ENCODE measurements around the gene CTSA. TPM values are rescaled to one million over a fixed set of nuclear protein-coding genes. Genes with fewer than 3 reads are reported as not detected.

Gene CTSA
- polyA plus RNA-seq, 1 donor from 2014 or later = 107 TPM

DNA sequence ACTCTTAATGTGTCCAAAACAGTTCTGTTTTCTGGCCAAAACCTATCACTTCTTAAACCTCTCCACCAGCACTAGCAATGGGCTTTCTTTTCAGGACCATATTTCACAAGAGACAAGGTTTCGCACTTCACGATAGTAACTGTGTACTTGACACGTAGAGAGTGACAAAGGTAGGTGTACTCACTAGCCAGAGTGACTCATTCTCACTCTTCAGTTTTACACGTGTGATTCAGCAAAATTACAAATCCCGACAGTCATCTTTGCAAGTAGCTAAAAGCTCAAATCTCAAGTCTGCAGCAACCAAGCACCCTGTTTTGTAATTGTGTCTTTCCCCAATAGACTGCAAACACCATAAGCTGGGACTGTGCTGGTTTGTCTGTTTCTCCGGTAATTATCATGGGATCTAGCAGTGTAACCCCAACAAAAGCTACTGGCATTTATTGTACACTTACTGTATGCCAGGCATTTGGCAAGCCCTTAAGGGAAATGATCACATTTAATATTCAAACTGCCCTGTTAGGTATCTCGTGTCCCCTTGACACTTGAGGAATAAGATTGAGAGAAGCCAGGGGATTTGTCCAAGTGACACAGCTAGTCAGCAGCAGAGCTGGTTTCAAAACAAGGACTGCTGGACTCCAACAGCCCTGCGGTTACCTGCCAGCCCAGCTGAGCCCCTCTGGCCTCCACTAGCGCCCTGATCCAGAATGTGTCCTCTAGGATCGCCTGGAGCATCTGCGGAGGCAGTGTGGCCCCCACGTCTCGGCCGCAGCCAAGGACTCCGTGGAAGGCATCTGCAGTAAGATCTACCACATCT is 53.2 kb downstream of the CTSA start:
- peaks cover 0 to 4% (median 3%) of the 10 kb centered on the region in 3 donors for H3K4me1 Mint-ChIP-seq

DNA sequence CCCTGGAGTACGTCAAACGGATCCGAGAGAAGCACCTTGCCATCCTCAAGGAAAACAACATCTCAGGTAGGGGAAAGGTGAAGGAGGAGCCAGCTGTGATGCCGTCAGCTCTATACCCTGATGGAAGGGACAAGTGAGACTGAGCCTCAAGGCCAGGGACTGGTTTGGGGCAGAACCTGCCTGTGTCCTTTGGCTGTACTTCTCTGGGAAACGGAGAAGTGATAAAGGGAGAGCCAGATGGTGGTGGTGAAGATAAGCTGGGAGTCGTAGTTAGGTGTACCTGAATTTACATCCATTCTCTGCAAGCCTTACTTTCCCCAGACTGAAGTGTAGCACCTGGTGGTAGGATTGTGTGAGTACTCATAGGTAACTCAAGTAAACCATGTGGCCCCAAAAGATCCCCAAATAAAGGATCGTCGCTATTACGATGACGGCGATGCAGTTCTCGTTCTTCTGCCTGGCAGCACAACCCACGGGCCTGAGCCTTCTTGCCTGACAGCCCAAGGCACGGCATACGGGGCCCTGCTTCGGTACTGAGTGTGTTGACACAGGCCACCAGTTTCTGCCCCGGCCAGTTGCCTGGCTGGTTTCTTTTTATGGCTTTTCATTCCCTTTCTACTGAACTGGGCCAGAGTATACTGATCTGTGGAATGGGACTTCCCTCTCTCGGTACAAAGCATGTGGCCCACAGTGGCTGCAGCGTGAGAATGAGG is 54.0 kb downstream of the CTSA start:
- Mint-ChIP-seq H3K4me3 (peak overlapping the region in 1 of 4 donors; percentile 7), H3K36me3 (no peaks in the 10 kb centered on the region), H3K4me1 (peaks cover 0 to 3% (median 2%) of the 10 kb centered on the region in 3 donors), H3K9me3 (no peaks in the 10 kb centered on the region), H3K27ac (peak overlapping the region in 1 of 3 donors; percentile 42), H3K27me3 (no peaks in the 10 kb centered on the region)

More for the DNA sequence above, 53.2 kb downstream of the CTSA start:
- H3K27ac Mint-ChIP-seq = peak overlapping the region in 2 of 3 donors; percentile 42 to 57
- no peaks in the 10 kb centered on the region for H3K27me3 Mint-ChIP-seq
- no peaks in the 10 kb centered on the region for H3K36me3 Mint-ChIP-seq
- no peak overlapping the region for H3K4me3 Mint-ChIP-seq
- no peaks in the 10 kb centered on the region for H3K9me3 Mint-ChIP-seq

DNA sequence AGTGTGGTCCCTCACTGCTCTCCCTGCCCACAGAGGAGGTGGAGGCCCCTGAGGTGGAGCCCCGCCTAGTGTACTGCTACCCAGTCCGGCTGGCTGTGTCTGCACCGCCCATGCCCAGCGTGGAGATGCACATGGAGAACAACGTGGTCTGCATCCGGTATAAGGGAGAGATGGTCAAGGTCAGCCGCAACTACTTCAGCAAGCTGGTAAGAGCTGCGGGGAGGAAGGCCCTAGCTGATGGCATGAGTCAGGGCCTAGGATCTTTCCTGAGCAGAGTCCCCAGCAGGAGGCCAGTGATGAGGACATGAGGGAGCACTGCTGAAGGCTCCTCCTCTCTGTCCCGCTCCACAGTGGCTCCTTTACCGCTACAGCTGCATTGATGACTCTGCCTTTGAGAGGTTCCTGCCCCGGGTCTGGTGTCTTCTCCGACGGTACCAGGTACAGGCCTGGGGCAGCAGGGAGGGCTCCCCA is 54.6 kb downstream of the CTSA start:
- H3K27ac Mint-ChIP-seq = no peak overlapping the region
- no peaks in the 10 kb centered on the region for H3K36me3 Mint-ChIP-seq
- peaks cover 0 to 3% (median 2%) of the 10 kb centered on the region in 3 donors for H3K4me1 Mint-ChIP-seq
- no peaks in the 10 kb centered on the region for H3K9me3 Mint-ChIP-seq
- H3K27me3 Mint-ChIP-seq = no peaks in the 10 kb centered on the region
- H3K4me3 Mint-ChIP-seq = peak overlapping the region in 2 of 4 donors; percentile 7 to 72

DNA sequence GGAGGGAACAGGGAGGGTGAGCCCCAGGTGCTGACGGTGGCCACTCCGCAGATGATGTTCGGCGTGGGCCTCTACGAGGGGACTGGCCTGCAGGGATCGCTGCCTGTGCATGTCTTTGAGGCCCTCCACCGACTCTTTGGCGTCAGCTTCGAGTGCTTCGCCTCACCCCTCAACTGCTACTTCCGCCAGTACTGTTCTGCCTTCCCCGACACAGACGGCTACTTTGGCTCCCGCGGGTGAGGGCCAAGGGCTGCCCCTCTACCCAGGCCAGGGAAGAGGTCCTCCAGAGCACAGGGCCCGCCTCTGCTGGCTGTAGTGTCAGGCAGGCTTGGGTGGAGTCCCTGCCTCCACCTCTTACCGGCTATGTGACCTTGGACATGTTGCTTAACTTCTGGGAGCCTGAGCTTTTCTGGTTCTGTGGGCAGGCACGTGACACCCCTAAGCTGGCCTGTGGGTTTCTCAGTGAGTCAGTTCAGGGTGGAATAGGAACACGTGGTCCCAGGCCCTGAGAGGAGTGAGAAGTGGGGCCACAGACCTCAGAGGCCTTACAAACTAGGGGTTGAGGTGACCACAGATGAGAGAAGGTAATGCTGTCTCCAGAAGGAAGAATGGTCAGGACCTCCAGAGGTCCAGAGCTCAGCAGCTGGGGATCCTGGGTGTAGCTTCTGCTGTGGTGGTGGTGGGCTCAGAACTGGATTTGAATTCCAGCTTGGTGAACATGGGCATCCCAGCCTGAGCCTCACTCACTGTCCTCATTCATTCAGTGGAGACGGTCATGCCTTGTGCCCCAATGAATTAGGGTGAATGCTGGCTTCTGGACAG is 55.2 kb downstream of the CTSA start:
- Mint-ChIP-seq H3K36me3 (no peaks in the 10 kb centered on the region), H3K27me3 (no peaks in the 10 kb centered on the region), H3K4me3 (peak overlapping the region in 2 of 4 donors; percentile 28 to 72), H3K9me3 (no peaks in the 10 kb centered on the region), H3K27ac (peak overlapping the region in 2 of 3 donors; percentile 73 to 82), H3K4me1 (peaks cover 0 to 3% (median 2%) of the 10 kb centered on the region in 3 donors)

DNA sequence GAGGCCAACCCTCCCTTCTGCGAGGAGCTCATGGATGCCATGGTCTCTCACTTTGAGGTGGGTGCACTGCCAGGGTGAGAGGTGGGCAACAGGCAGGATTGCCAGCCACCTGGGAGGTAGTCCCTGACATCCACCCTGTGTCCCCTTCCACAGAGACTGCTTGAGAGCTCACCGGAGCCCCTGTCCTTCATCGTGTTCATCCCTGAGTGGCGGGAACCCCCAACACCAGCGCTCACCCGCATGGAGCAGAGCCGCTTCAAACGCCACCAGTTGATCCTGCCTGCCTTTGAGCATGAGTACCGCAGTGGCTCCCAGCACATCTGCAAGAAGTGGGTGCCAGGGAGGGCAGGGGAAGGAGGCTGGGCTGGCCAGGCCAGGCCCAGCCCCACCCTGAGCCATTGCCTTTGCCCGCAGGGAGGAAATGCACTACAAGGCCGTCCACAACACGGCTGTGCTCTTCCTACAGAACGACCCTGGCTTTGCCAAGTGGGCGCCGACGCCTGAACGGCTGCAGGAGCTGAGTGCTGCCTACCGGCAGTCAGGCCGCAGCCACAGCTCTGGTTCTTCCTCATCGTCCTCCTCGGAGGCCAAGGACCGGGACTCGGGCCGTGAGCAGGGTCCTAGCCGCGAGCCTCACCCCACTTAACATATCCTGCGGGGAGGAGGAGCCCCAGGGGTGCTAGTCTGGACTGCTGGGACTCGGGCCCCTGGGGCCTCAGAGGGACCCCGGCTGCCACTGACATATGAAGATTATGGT is 56.2 kb downstream of the CTSA start:
- Mint-ChIP-seq H3K36me3 (no peaks in the 10 kb centered on the region), H3K4me1 (peaks cover 0 to 3% (median 3%) of the 10 kb centered on the region in 3 donors), H3K9me3 (no peaks in the 10 kb centered on the region), H3K27me3 (no peaks in the 10 kb centered on the region), H3K27ac (peak overlapping the region in 2 of 3 donors; percentile 82 to 86), H3K4me3 (peak overlapping the region in 1 of 4 donors; percentile 12)

DNA sequence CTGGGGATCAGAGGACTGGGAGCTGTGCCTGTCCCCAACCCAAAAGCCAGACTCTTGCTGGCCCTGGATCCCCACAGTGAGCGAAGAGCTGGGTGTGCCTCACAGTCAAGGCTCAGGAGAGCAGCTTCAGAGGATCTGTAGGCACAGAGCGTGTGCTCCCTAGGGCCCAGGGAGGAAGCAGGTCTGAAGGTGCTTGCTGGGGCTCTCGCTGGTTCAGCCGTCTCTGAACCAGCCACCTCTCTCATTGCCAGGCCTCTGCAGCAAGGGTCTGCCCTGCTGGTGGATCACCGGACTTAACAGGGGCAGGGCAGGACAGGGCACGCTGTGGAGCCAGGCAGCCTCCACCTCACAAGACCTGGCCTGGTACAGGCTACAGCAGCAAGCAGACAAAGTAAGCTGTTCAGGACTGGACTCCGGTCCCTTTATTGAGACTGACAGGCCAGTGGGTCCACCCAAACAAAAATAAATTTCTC is 57.2 kb downstream of the CTSA start:
- H3K27ac Mint-ChIP-seq = peak overlapping the region in 2 of 3 donors; percentile 82 to 86
- H3K9me3 Mint-ChIP-seq = no peaks in the 10 kb centered on the region
- H3K36me3 Mint-ChIP-seq = no peaks in the 10 kb centered on the region
- peak overlapping the region in 1 of 4 donors; percentile 72 for H3K4me3 Mint-ChIP-seq
- no peaks in the 10 kb centered on the region for H3K27me3 Mint-ChIP-seq
- H3K4me1 Mint-ChIP-seq = peaks cover 0 to 3% (median 3%) of the 10 kb centered on the region in 3 donors

Other genes with a start within 250 kb of the CTSA start
- gene WFDC11, start 221.1 kb upstream of the CTSA start, polyA plus RNA-seq = not detected
- gene WFDC13, start 189.3 kb upstream of the CTSA start, polyA plus RNA-seq = not detected
- not detected for gene WFDC10B, start 186.3 kb upstream of the CTSA start, polyA plus RNA-seq
- not detected for gene SPINT4, start 169.0 kb upstream of the CTSA start, polyA plus RNA-seq
- gene WFDC3, start 99.5 kb upstream of the CTSA start, polyA plus RNA-seq = not detected
- 39.7 TPM for gene DNTTIP1, start 99.4 kb upstream of the CTSA start, polyA plus RNA-seq
- gene UBE2C, start 78.7 kb upstream of the CTSA start, polyA plus RNA-seq = 0.46 TPM
- gene TNNC2, start 64.0 kb upstream of the CTSA start, polyA plus RNA-seq = 3.2 TPM
- 2.4 TPM for gene SNX21, start 57.5 kb upstream of the CTSA start, polyA plus RNA-seq
- 45.2 TPM for gene ACOT8, start 33.9 kb upstream of the CTSA start, polyA plus RNA-seq
- gene ZSWIM3, start 33.7 kb upstream of the CTSA start, polyA plus RNA-seq = 3.0 TPM
- gene ZSWIM1, start 10.1 kb upstream of the CTSA start, polyA plus RNA-seq = 5.8 TPM
- not detected for gene SPATA25, start 3.7 kb upstream of the CTSA start, polyA plus RNA-seq
- gene NEURL2, start 127 bp upstream of the CTSA start, polyA plus RNA-seq = 1.6 TPM
- 1.3 TPM for gene PLTP, start 20.8 kb downstream of the CTSA start, polyA plus RNA-seq
- gene PCIF1, start 43.3 kb downstream of the CTSA start, polyA plus RNA-seq = 98.9 TPM
- gene ZNF335, start 80.9 kb downstream of the CTSA start, polyA plus RNA-seq = 15.1 TPM
- gene MMP9, start 117.6 kb downstream of the CTSA start, polyA plus RNA-seq = not detected
- 0.11 TPM for gene SLC12A5, start 137.9 kb downstream of the CTSA start, polyA plus RNA-seq
- 30.1 TPM for gene NCOA5, start 198.6 kb downstream of the CTSA start, polyA plus RNA-seq
- gene CD40, start 227.0 kb downstream of the CTSA start, polyA plus RNA-seq = 217 TPM